Stimulated activated CD8-positive, alpha-beta memory T cell treated with anti-CD3 and anti-CD28 coated beads, Interleukin-12 subunit alpha, Interleukin-12 subunit beta, amount 100 ng/mL, for 4 hours (primary cell): ENCODE data around the gene LIN54.

Source experiments
- DNase-seq: peaks from one replicate; pipeline ENCODE4 v3.0.0-alpha.2; 2020; ENCODE audit warnings: low read depth

LIN54 gene

DNA sequence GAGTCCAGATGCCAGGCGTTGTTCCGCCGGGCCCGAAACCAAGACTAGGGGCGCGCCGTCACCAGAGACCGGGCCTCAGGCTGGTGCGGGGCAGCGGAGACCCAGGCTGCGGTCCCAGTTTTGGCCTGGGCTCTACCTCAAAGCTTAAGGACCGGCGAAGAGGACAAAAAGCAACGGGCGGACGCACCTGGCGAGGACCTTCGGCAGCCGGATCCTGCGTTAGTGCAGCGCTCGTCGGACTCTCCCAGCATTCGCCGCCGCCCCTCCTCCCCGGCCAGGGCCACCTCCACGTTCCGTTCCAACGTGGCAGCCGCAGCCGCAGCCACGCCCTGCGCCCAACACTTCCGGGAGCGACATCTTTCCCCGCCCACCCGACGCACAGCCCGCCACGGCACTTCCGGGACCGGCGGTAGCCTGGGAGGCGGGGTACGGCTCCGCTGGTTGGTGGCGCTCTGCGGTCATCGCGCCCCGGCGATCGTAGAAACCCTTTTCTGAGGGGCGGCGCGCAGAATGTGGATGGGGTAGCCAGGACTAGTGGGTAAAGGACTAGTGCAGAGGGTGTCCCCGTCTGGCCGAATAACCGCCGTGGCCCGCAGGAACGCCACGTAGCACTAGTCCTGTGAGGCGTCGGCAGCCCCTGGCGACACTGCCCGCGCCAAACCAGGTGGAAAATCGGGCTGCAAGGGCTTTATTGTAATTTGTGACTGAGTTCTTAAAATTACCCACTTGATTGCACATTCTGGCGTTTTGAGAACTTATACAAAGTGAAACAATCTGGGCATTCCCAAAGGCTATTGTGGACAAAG is 119.5 kb downstream of the LIN54 start, which contains the start of gene SEC31A:
Gene SEC31A (minus strand): TSS at position 253 of the 806 bp plus-strand sequence. CDS start 9,217 bp downstream, outside the sequence.
- peak; percentile 96 for DNase-seq

DNA sequence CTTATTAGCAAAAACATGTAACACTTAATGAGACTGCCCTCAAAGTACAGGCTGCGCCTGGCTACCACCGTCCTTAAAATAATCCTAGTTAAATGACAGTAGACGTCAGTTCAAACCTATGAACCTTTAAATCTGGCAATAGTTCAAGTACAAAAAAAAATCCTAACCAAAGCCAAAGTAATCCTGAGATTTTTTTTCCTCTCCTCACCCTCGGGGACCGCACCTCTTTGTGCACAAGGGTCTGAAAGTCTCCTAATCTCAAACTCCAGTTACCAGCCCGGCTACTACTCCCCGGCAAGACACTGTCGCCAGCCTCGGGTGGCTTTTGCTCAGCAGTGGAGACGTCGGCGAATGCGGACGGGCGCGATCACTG is 120.1 kb downstream of the LIN54 start:
- no peak for DNase-seq

DNA sequence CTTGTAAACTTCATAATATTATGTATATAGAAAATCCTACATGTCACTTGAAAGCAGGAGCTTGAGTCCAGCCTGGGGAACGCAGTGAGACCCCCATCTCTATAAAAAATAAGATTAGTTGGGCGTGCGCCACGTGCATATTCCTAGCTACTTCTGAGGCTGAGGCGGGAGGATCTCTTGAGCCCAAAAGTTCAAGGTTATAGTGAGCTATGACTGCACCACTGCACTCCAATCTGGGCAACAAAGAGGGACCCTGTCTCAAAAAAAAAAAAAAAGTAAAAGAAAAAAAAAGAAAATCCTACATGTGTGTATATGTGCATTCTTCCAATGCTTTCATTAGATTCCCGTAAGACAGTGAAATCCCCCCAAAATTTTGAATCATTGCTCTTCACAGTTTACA is 121.3 kb downstream of the LIN54 start:
- DNase-seq = no peak

DNA sequence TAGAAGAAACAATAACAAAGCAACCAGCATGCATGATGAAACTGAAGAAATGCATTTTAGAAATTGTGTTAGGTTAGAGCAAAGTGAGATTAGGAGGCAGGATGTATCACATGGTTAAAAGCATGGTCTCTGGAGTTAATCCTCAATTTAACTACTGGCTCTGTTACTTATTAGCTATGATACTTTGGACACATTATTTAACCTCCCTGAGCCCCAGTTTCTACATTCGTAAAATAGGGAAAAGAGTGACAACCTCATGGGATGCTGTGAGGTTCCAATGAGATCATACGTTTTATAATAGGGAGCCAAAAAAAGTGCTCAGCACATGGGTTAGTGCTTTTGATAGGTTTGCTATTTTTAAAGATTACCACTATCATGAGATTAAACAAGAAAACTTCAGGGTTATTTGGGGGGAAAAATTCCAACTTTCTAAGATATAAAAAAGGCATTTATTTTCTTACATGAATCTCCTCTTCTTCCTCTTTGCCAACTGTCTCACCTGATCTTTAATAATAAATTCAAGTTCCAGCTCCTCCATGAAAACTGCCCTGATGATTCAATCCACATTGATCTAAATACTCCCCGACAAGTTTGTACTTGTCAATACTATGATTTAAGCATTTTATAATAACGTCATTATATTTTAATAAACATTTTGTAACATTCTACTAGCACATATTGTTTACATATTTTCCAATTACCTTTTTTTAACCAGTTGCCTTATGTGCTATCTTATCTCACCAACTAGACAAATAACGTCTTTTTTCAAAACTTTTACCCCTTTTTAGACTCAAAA is 124.3 kb downstream of the LIN54 start:
- DNase-seq = no peak

DNA sequence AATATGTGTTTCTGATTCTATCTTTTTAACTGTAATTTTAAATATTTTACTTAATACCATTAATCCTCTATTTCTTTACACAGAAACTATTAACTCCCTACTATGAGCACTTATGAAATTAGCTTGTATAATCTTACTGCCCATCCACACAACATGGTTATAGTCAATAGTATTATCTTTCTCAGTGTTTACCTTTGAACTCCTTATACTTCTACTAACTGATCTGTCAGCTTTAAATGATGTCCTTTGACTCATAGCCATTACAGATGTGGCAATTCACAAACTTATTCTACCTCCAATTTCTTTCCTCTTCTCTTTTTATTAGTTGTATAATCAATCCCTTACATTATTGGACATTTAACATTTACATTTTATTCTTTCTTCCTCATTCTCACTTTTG is 125.2 kb downstream of the LIN54 start:
- DNase-seq = no peak
